NCI-H510A (cell line): ENCODE results near the gene TNFSF8.

Experiments used
- DNase-seq: peaks from one replicate; lab custom pipeline; 2025; lab: John Stamatoyannopoulos, UW

TNFSF8 gene

GRCh38 chr9:114930056-114930812, at the start of gene TNFSF8:
Gene TNFSF8 (minus strand): TSS chr9:114930591. CDS start chr9:114930303, 288 bp downstream.
- no peak for DNase-seq

GRCh38 chr9:114973216-114973615, 42.8 kb upstream of the TNFSF8 start:
- no peak for DNase-seq

GRCh38 chr9:114972510-114973136, 42.2 kb upstream of the TNFSF8 start:
- no peak for DNase-seq

GRCh38 chr9:114969269-114969668, 38.9 kb upstream of the TNFSF8 start:
- DNase-seq: no peak

GRCh38 chr9:114968671-114969070, 38.3 kb upstream of the TNFSF8 start:
- DNase-seq: no peak

- no peak for DNase-seq
Observed at GRCh38 chr9:114965564-114965963, 35.2 kb upstream of the TNFSF8 start.

- DNase-seq: no peak
Observed at GRCh38 chr9:114962809-114963208, 32.4 kb upstream of the TNFSF8 start.

GRCh38 chr9:114960276-114960675, 29.9 kb upstream of the TNFSF8 start:
- no peak for DNase-seq

- no peak for DNase-seq
Observed at GRCh38 chr9:114958844-114959235, 28.4 kb upstream of the TNFSF8 start.

GRCh38 chr9:114958021-114958843, 27.8 kb upstream of the TNFSF8 start:
- DNase-seq: no peak

- no peak for DNase-seq
Observed at GRCh38 chr9:114957558-114957957, 27.2 kb upstream of the TNFSF8 start.

- no peak for DNase-seq
Observed at GRCh38 chr9:114954956-114955582, 24.7 kb upstream of the TNFSF8 start.

- no peak for DNase-seq
Observed at GRCh38 chr9:114953959-114954358, 23.6 kb upstream of the TNFSF8 start.

GRCh38 chr9:114953046-114953445, 22.7 kb upstream of the TNFSF8 start:
- no peak for DNase-seq

GRCh38 chr9:114950761-114951160, 20.4 kb upstream of the TNFSF8 start:
- DNase-seq: no peak

GRCh38 chr9:114947058-114947457, 16.7 kb upstream of the TNFSF8 start:
- DNase-seq: no peak

- DNase-seq: no peak
Observed at GRCh38 chr9:114945616-114946412, 15.4 kb upstream of the TNFSF8 start.

GRCh38 chr9:114941376-114941775, 11.0 kb upstream of the TNFSF8 start:
- DNase-seq: no peak

- DNase-seq: no peak
Observed at GRCh38 chr9:114938687-114939575, 8.5 kb upstream of the TNFSF8 start.

- no peak for DNase-seq
Observed at GRCh38 chr9:114937516-114937915, 7.1 kb upstream of the TNFSF8 start.
